ENCODE data around the gene ACSF2.
"Not testable (repeated sequence)": the region's sequence is repeated elsewhere in the genome, so short reads cannot be mapped to it uniquely, and the experiment has no call there.

Gene ACSF2

GRCh38 chr17:50465635-50466034, 39.6 kb downstream of the ACSF2 start:
- DNase-seq = no peak

DNA sequence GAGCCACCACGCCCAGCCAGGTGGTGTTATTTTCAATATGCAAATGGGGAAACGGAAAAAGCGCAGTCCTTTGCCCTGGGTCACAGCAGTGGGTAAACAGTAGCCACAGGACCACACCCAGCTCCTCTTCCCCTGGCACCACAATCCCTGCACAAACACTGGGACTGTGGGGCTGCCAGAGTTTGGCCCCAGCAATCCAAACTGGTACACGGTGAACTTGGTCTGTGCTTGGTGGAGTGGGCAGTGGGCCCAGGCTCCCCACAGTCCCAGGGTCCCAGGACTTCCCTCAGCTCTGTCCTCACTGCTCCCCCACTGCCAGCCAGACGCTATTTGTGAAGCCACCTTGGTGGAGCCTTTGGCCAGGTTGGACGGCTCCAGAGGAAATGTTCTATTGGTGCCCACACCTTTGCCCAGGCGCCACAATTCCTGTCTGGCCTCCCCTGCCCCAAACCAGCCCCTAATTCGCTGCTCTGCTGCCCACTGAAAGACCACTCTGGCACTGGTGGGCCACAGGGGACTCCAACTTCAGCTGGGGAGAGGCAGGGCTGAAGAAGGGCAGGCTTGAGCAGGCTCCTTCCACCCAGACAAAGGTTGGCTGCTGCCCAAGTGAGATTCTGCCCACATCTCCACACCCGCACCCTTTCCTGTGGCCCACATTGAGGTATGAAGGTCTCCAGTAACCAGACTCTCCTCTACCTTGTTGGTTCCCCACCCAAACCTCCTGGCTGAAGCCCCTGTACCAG, 40.5 kb downstream of the ACSF2 start:
- no peak for DNase-seq

- DNase-seq = no peak
Observed at GRCh38 chr17:50467114-50467854, 41.3 kb downstream of the ACSF2 start.

- DNase-seq = no peak
Observed at GRCh38 chr17:50467855-50468303, 41.9 kb downstream of the ACSF2 start.

DNA sequence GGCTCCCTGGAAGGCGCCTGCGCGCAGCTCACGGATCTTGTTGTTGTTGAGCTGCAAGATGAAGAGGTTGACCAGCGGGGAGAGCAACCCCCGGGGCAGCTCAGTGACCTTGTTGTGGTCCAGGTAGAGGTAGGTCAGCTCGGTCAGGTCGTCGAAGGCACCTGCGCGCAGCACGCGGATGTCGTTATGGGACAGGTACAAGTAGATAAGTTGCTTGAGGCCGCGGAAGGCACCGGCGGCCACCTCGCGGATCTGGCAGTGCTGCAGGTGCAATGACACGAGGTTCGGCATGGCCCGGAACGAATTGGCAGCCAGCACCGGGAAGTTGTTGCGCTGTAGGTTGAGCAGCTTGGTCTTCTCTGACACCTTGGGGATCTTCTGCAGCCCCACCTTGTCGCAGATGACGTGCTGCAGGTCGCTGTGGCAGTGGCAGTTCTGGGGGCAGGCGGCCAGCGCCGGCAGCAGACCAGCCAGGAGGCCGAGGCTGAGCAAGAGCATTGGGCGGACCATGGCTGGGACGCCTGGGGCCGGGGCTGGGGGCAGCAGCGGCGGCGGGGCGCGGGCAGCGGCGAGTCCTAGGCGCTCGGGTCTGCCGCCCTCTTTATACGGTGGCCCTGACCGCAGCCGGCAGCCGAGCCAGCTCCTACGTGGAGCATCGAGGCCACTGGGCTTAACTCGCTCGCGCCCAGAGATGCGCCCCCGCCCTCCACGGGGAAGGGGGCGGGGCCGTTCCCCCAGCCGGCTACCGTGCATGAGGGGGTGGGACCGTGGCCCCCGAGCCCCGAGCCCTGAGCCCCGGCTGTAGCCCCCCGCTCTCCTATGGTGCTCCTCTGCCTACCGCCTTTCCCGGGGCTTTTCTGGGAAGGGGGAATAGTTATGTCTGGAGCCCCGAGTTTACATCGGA, 42.5 kb downstream of the ACSF2 start, which contains the start of gene CHAD:
Gene CHAD, minus strand, starts transcription at position 577 of the 904 bp plus-strand sequence. Its CDS starts 67 bp downstream, at position 510.
- DNase-seq = no peak

DNA sequence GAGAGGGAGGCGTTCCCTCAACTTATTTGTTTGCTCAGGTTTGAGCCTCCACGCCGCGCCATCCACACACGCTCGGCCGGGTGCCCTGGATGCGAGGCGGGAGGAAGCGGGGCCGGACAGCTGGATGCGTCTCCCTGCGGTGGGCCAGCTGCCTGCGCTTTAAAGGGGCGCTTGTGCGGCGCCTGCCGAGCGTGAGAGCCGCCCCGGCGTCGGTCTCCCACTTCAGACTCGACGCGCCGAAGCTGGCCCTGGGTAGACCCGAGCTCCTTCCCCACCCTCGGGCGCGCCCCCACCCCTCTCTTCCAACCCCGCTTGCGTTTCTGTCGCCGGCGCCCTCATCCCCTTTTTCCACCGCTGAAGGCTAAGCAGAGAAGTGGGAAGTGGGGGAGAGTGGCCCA, 43.2 kb downstream of the ACSF2 start:
- no peak for DNase-seq

DNA sequence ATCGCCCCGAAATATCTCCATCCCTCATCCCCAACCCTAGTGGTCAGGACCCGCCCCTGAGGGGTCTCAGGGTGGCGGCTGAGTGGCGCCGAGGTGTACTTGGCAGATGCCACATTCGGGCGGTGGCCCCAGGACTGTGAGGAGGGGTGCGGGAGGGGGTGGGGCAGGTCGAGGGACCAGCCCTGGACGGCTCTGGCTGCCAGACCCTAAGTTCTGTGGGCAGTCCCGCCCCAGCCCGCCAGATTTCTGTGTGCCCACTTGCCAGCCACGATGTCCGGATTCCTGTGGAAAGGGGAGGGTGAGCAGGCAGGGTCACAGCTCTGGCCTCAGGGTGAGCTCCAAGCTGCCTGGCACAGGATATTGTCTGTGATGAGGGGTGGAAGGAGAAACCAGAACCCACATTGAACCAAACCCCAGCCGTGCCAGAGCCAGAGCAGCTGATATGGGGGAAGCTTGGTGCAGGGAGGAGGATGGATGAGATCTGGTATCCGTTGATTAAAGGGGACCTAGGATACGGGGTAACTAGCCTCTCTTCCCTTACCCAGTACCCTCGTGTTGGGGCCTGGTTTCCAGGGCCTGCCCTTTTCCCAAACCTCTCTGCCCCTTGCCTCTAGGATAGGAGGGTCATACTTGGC, 43.8 kb downstream of the ACSF2 start:
- DNase-seq = no peak

- DNase-seq = no peak
Observed at GRCh38 chr17:50470426-50470825, 44.4 kb downstream of the ACSF2 start.

DNA sequence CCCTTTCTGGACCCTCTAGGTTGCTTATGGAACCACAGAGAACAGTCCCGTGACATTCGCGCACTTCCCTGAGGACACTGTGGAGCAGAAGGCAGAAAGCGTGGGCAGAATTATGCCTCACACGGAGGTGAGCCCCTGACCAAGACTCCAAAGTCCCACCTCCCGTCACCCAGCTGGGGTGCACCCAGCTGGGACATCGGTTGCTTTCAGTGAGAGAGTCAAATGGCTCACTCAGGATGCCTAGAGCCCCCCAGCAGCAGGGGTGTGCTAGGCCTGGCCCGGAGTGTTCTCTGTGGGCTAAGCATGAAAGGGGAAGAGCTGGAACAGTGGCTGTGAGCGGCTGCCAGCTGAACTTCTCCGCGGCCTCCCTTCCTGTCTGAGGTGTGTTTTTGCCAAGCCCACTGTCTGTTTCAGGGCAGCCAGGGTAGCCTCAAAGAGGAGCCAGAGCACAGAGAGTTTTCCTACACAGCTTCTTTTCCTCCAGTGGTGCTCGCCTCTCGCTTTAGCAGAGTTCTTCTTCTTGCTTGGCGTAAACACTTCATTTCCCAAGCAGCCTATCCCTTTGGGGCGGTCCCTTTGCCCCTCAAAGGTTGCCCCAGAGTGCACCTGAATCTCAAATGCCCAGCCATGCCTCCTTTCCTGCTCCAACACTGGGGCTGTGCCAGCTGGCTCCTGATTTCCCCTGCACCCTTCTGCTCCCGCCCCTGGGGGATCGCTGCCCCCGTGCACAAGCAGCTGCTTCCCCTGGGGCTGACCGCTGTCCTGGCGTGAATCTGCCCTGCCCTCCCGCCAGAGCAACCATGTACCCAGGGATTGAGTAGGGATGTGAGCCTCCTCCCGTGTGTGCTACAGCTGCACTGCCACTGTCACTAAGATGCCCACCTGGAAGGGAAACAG, 45.2 kb downstream of the ACSF2 start:
- DNase-seq = no peak

DNA sequence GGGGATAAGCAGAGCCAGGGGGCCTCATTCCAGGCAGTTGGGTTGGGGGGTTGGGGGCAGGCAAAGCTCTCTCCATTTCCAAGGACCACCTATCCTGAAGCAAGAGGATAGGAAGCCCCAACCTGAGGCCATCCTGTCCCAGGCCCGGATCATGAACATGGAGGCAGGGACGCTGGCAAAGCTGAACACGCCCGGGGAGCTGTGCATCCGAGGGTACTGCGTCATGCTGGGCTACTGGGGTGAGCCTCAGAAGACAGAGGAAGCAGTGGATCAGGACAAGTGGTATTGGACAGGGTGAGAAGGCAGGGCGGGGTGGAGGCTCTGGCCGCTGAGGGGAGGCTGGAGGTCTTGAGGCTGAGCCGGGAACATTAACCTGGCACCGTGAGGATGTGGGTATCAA, 46.3 kb downstream of the ACSF2 start:
- no peak for DNase-seq

- DNase-seq = not testable (repeated sequence)
Observed at GRCh38 chr17:50472761-50473161, 46.7 kb downstream of the ACSF2 start.

GRCh38 chr17:50473901-50474300, 47.9 kb downstream of the ACSF2 start:
- DNase-seq = no peak

DNA sequence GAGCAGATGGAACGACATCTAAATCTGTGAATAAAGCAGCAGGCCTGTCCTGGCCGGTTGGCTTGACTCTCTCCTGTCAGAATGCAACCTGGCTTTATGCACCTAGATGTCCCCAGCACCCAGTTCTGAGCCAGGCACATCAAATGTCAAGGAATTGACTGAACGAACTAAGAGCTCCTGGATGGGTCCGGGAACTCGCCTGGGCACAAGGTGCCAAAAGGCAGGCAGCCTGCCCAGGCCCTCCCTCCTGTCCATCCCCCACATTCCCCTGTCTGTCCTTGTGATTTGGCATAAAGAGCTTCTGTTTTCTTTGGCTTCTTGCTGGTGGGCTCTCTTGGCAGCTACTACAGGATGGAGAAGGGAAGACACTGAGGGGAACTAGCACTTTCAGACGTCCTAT, 48.5 kb downstream of the ACSF2 start:
- no peak for DNase-seq

DNA sequence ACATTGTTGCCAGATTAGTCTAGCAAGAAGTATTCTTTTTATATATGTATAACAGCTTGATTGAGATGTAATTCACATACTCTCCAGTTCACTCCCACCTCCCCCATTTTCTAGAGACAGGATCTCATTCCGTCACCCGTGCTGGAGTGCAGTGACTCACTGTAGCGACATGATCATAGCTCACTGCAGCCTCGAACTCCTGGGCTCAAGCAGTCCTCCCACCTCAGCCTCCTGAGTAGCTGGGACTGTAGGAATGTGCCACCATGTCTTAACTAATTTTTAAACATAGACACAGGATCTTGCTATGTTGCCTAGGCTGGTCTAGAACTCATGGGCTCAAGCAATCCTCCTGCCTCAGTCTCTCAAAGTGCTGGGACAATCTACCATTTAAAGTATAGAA, 49.3 kb downstream of the ACSF2 start:
- DNase-seq = no peak

DNA sequence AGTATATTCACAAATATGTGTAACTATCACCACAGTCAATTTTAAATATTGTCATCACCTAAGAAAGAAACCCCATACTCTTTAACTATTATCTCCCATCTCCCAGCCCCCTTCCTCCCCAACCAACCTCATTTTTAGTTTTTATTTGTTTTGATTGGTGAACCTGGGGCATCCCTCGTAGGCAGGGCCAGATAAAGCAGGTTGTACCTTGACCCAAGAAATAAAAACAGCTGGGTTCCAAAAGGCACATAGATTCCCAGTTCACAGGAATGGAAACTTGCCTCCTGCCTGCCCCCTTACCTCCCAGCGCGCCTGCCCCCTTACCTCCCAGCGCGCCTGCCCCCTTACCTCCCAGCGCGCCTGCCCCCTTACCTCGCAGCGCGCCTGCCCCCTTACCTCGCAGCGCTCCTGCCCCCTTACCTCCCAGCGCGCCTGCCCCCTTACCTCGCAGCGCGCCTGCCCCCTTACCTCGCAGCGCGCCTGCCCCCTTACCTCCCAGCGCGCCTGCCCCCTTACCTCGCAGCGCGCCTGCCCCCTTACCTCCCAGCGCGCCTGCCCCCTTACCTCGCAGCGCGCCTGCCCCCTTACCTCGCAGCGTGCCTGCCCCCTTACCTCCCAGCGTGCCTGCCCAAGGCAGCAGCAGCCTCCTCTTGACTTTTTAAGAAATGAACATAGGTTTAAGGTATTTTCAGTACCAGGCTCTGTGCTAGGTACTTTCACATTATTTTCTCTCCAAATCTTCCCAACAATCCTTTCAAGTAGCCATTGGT, 49.9 kb downstream of the ACSF2 start:
- not testable (repeated sequence) for DNase-seq

DNA sequence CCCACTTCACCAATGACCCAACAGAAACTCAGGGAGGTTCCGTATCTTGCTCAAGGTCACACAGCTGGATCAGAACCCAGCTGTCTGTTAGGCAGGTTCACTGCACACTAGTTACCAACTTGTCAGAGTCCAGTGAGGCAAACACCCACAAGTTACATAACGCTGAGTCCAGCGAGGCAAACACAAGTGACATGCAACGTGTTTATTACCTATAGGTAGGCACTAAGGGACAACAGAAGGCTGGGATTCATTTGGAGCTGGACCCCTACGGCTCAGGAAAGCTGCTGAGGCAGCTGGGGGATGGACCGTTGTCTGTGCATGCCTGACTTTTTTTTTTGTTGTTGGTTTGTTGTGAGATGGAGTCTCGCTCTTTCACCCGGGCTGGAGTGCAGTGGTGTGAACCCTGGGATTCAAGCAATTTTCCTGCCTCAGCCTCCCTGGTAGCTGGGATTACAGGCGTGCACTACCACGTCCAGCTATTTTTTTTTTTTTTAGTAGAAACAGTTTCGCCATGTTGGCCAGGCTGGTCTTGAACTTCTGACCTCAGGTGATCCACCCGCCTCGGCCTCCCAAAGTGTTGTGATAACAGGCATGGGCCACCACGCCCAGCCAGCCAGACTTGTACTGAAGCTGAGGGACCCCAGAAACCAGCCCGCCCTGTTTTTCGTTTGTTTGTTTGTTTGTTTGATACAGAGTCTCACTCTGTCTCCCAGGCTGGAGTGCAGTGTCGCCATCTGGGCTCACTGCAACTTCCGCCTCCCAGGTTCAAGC, 50.7 kb downstream of the ACSF2 start:
- no peak for DNase-seq

- peak; percentile 8 for DNase-seq
Observed at GRCh38 chr17:50477976-50478375, 52.0 kb downstream of the ACSF2 start.

DNA sequence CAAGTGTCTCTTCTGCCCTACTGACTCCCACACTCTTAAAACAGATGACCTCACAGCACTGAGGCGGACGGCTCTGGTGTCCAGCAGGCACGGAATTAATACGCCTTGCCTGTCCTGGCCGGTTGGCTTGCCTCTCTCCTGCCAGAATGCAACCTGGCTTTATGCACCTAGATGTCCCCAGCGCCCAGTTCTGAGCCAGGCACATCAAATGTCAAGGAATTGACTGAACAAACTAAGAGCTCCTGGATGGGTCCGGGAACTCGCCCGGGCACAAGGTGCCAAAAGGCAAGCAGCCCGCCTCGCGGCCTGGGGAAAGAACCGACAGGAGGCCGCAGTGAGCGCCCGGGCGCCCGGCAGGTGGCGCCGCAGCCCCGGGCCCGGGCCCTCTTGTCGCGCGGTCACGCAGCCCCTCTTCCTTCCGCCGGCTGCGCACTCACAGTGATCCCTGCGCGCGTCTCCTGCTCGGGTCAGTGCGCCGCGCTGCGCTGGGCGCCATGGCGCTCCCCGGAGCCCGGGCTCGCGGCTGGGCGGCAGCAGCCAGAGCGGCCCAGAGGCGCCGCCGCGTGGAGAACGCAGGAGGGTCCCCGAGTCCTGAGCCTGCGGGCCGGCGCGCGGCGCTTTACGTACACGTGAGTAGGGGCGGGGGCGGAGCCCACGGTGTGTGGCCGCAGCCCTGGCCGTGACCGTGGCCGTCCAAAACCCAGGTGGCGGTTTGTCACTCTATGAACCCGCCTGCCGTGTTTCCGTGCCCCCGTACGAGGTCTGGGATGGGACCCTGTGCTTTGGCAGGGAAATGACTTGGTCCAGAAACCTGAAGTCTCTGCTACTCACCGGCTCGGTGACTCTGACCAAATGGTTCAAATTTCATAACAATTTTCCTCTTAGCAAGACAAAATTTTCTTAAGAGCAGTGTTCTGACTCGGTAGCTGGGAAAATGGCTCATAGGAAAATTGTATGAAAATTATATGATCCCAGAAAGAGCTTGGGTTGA, 52.7 kb downstream of the ACSF2 start, which contains the start of gene RSAD1:
Gene RSAD1, plus strand, starts transcription at position 470 of the 991 bp plus-strand sequence. Its CDS starts 25 bp downstream, at position 495.
- DNase-seq = peak; percentile 86

Measured in stimulated activated CD4-positive, alpha-beta T cell treated with anti-CD3 and anti-CD28 coated beads, Interleukin-4, amount 100 ng/mL, for 24 hours (primary cell).